Measurements from ENCODE around the gene CHD9NB. TPM values are rescaled to one million over a fixed set of nuclear protein-coding genes. Genes with fewer than 3 reads are reported as not detected.
A peak's percentile ranks its signal among the peaks of the same experiment; 100 is the strongest.
"Not testable (repeated sequence)": the region's sequence is repeated elsewhere in the genome, so short reads cannot be mapped to it uniquely, and the experiment has no call there.

CHD9NB gene
- total RNA-seq, 1 experiment from 2014 or later: 43.5 TPM

DNA sequence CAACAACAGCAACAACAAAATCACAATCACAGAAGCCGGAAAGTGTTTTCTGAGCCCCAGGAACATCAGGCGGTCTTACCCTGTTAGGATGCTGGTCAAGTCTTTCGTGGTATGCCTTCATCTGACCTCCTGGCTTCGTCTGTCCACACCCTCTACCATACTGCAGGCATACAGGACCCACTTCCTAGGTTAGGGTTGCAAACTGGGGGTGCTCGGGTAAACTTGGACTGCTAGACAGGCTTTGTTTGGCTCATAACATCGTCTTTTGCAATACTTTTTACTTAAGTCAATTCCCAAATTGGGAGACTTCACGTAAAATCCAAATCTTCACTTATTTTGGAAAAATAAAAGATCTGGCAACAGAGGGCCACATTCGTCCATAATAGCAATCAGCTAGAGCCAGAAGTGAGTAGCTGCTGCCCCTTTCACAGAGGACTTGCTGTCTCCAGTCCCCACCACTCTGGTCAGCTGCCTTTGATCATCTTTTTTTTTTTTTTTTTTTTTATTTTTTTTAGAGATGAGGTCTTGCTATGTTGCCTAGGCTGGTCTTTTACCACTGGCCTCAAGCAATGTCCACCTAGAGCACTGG lies 32.1 kb upstream of the CHD9NB start:
- no peak for DNase-seq (ENCODE audit: low spot score)
- in situ Hi-C loops (cut with HindIII; ENCODE audit: low sequenced_read_pairs): no loop called here

GRCh38 chr16:53084141-53084541 lies 31.4 kb upstream of the CHD9NB start:
- no peak for DNase-seq (ENCODE audit: low spot score)
- in situ Hi-C loops (cut with HindIII; ENCODE audit: low sequenced_read_pairs): no loop called here

DNA sequence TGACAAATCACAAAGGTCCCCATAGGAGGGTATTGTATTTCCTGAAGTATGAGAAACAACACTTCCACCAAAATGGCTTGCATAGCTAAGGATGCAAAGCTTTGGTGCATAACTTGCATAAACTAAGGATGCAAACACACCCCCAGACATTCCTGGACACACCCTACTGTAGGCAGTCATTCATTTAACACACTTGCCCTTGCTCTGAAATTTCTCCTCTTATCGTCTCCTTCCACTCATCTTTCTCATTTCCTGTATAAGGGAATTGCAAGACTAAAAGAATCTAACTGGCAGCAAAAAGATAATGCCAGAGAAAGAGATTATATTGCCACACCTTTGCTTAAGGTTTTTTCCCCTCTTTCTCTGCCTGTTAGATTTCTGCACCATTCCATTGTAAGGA lies 30.4 kb upstream of the CHD9NB start:
- DNase-seq (ENCODE audit: low spot score): no peak

DNA sequence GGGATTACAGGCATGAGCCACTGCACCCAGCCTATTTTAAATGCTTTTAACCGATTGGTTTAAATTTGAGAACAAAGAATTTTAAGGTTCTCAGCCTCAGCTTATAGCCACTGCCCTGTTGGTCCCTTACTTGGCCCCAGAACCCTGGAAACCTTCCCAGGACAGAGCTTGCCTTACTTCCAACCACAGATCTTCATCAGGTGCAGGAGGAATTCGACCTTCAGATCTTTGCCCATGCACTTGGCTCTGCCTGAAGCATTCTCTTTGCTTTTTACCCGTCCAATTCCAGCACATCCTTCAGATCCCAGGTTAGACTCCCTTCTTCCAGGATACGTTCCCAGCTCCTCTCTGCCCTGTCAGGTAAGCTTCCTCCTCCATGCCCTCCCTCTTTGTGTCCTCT lies 29.8 kb upstream of the CHD9NB start:
- no peak for DNase-seq (ENCODE audit: low spot score)
- in situ Hi-C loops (cut with HindIII; ENCODE audit: low sequenced_read_pairs): no loop called here

More for the DNA sequence above, 30.4 kb upstream of the CHD9NB start:
- in situ Hi-C loops (cut with HindIII; ENCODE audit: low sequenced_read_pairs): no loop called here

DNA sequence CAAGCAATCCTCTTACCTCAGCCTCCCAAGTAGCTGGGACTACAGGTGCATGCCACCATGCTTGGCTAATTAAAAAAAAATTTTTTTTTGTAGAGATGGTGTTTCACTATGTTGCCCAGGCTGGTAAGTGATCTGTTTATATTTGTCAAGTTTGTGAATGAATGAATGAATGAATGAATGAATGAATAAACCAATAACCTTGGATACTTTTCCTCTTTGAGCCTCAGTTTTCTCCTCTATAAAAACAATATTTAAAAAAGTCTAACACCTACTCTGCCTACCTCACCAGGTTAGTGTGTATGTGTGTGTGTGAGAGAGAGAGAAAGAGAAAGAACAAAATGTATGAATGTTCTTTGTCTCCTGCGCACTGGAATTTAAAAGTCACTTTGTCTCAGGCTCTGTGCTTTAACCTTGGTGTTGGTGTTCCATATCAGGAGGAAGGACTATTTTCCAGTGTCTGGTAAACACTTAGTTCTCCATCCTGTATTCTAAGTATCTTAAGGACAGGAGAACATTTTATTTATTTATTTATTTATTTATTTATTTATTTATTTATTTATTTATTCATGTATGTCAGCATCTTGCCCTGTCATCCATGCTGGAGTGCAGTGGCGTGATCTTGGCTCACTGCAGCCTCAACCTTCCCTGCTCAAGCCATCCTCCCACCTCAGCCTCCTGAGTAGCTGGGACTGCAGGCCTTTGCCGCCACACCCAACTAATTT lies 29.1 kb upstream of the CHD9NB start:
- in situ Hi-C loops (cut with HindIII; ENCODE audit: low sequenced_read_pairs): no loop called here

GRCh38 chr16:53081032-53081424 lies 28.3 kb upstream of the CHD9NB start:
- in situ Hi-C loops (cut with HindIII; ENCODE audit: low sequenced_read_pairs): no loop called here

More for the DNA sequence above, 29.1 kb upstream of the CHD9NB start:
- no peak for DNase-seq (ENCODE audit: low spot score)

DNA sequence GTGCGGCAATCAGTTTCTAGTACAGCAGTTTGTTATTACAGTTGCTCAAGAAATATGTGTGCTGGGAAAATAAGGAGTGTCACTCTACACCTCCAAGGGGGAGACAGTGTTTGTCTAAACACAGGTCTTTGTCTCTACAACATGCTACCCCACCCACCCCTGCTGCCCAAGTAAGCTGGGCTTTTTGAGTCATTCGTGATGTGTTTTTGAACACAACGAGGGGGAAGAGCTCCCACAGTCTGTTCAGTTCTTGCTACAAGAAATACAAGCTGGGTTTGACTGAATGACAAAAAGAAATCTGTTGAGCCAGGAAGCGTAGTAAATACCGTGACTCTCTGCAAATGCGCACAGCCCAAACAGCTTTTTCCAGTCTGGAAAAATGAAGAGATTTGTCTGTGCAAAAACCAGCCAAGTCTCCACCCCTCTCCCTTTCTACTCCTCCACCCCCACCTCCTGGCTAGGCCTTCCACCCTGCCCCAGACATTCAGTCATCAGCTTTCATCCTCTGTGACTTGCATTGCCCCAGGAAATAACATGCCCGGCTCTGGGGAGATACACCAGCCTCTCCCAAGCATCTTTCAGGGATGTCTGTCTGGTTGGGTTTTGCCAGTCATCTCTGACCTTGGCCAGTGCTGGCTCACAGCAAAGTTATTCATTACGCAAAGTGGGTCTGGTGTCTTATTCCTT lies 27.8 kb upstream of the CHD9NB start:
- peak; percentile 19 for DNase-seq (ENCODE audit: low spot score)

More at GRCh38 chr16:53081032-53081424, 28.3 kb upstream of the CHD9NB start:
- no peak for DNase-seq (ENCODE audit: low spot score)

GRCh38 chr16:53078765-53079485 lies 26.2 kb upstream of the CHD9NB start:
- DNase-seq (ENCODE audit: low spot score): no peak
- in situ Hi-C loops (cut with HindIII; ENCODE audit: low sequenced_read_pairs): no loop called here

More for the DNA sequence above, 27.8 kb upstream of the CHD9NB start:
- in situ Hi-C loops (cut with HindIII; ENCODE audit: low sequenced_read_pairs): no loop called here

- DNase-seq (ENCODE audit: low spot score): no peak
- in situ Hi-C loops (cut with HindIII; ENCODE audit: low sequenced_read_pairs): no loop called here
Measured at GRCh38 chr16:53078247-53078646, 25.6 kb upstream of the CHD9NB start.

DNA sequence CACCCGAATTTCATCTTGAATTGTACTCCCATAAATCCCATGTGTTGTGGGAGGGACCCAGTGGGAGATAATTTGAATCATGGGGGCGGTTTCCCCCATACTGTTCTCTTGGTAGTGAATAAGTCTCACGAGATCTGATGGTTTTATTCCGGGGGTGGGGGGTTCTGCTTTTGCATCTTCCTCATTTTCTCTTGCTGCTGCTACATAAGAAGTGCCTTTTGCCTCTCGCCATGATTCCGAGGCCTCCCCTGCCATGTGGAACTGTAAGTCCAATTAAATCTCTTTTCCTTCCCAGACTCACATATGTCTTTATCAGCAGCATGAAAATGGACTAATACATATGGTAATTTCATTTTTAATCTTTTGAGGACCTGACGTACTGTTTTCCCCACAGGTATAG lies 22.8 kb upstream of the CHD9NB start:
- in situ Hi-C loops (cut with HindIII; ENCODE audit: low sequenced_read_pairs); DNase-seq (ENCODE audit: low spot score): not testable (repeated sequence)

DNA sequence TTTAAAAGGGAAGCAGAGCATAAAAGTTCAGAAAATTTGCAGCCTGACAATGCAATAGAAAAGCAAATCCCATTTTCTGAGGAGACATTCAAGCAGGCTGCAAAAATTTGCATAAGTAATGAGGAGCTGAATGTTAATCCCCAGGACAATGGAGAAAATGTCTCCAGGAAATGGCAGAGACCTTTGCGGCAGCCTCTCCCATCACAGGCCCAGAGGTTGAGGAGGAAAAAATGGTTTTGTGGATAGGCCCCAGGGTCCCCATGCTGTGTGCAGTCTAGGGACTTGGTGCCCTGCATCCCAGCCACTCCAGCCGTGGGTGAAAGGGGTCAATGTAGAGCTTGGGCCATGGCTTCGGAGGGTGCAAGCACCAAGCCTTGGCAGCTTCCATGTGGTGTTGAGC lies 21.6 kb upstream of the CHD9NB start:
- in situ Hi-C loops (cut with HindIII; ENCODE audit: low sequenced_read_pairs); DNase-seq (ENCODE audit: low spot score): not testable (repeated sequence)

DNA sequence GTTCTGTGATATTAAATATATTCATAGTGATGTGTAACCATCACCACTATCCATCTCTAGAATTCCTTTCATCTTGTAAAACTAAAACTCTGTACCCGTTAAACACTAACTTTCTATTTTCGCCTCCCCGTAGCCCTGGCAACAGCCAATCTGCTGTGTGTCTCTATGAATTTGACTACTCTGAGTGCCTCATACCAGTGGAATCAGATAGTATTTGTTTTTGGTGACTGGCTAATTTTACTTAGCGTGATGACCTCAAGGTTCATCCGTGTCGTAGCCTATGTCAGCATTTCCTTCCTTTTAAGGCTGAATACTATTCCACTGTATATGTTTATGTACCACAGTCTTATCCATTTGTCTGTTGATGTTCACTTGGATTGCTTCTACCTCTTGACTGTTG lies 20.3 kb upstream of the CHD9NB start:
- in situ Hi-C loops (cut with HindIII; ENCODE audit: low sequenced_read_pairs): no loop called here
- no peak for DNase-seq (ENCODE audit: low spot score)

GRCh38 chr16:53071748-53072301 lies 19.1 kb upstream of the CHD9NB start:
- DNase-seq (ENCODE audit: low spot score): no peak
- in situ Hi-C loops (cut with HindIII; ENCODE audit: low sequenced_read_pairs): no loop called here

DNA sequence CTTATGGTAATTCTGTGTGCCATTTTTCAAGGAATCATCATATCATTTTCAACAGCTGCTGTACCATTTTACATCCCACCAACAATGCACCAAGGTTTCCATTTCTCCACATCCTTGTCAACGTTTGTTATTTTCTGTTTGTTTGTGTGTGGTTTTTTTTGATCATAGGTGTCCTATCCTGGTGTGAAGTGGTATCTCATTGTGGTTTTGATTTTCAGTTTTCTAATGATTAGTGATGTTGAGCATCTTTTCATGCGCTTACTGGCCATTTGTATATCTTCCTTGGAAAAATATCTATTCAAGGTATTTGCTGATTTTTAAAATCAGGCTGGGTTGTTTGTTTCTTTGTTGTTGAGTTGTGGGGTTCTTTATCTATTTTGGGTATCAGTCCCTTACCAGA lies 17.1 kb upstream of the CHD9NB start:
- no peak for DNase-seq (ENCODE audit: low spot score)
- in situ Hi-C loops (cut with HindIII; ENCODE audit: low sequenced_read_pairs): no loop called here

DNA sequence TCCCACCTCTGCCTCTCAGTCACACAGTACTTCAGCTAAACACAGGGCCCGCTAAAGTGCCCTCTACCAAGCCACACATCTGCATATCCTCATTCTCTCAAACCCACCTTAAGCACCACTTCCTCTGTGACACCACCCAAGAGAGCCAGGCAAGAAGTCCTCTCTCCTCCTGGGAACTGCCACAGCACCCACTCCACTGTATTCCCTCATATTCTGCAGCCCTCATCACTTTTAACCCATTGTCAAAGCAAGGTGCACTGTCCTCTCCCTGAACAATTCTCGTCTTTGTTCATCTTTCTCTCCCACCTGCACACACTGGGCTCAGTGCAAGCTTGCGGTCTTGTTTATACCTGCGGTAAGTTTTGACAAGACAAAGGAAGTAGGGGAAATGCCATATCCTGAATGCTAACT lies 15.7 kb upstream of the CHD9NB start:
- in situ Hi-C loops (cut with HindIII; ENCODE audit: low sequenced_read_pairs): no loop called here
- DNase-seq (ENCODE audit: low spot score): no peak

DNA sequence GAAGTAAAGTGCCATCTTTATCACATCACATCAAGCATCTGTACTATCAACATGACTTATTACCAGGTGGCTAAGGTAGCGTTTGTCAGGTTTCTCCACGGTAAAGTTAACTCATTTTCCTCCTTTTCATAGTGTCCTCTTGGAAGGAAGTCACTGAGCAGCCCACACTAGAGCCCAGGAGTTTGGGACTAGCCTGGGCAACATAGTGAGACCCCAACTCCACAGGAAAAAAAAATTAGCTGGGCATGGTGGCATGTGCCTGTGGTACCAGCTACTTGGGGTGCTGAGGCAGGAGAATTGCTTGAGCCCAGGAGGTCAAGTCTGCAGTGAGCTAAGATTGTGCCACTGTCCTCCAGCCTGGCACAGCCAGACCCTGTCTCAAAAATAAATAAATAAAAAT lies 15.0 kb upstream of the CHD9NB start:
- in situ Hi-C loops (cut with HindIII; ENCODE audit: low sequenced_read_pairs): no loop called here
- DNase-seq (ENCODE audit: low spot score): no peak

GRCh38 chr16:53065461-53066061 lies 12.9 kb upstream of the CHD9NB start:
- DNase-seq (ENCODE audit: low spot score): no peak
- in situ Hi-C loops (cut with HindIII; ENCODE audit: low sequenced_read_pairs): no loop called here

DNA sequence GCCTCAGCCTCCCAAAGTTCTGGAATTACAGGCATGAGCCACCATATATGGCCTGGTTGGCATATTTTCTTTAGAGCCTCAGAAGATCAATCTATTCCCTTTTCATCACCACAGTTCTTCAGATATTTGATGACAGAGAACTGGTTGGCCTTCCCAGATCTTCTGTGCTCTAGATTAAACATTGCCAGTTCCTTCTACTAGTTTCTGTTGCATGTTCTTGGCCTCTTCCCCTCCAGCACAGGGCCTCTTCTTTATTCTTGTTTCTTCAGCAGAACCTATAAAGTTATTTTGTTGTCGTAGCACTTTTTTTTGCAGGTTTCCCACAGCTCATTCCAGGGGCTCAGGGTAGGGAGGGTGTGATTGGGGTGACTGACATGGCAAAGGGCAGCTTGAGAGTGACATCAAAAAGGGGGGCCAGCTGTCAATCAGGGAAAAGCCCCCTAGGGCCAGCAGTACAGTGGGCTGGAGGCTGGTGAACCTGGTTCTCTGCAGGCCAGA lies 11.4 kb upstream of the CHD9NB start:
- no peak for DNase-seq (ENCODE audit: low spot score)
- in situ Hi-C loops (cut with HindIII; ENCODE audit: low sequenced_read_pairs): no loop called here

DNA sequence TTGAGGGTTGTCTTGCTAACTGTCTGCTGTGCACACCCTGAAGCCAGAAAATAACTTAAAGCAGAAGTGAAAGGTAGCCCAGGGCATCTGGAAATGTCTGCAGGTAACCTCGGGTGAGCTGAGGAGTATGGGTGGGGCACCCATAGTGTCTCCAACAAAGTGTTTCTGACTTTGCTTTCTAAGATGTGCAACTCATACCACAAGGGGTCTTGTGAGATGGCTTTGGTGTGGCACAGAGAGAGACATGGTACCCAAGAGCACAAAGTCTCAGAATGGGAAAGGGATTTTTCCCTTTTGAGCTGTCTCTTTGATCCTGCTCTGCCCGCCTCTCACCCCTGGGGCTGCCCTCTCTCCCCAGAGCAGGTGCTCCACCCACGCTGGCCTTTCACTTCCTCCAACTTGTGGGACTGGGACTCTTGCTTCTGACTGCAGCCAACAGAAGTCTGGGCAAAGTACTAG lies 9.0 kb upstream of the CHD9NB start:
- no peak for DNase-seq (ENCODE audit: low spot score)
- in situ Hi-C loops (cut with HindIII; ENCODE audit: low sequenced_read_pairs): no loop called here

All from G401 (cell line).